ENCODE results near the gene P2RX5.

DNA sequence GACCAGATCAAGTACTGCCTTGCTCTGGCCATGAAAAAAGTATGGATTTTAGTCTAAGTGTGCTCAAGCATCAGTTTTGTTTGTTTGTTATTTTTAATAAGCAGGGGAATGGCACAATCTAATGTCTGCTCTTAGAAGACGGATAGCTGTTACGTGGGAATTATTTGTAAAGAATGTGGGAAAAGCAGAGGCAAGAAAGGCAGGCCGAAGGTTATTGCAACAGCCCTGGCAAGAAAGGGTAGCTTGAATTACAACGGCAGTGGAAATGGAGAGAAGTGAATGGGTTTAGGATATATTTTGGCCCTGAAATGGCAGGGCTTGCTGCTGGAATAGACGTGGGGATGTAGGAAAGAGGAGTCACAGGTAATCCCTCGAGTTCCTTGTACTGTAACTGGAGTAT is 26.8 kb upstream of the P2RX5 start:
- TF ChIP-seq, protein P1, sequence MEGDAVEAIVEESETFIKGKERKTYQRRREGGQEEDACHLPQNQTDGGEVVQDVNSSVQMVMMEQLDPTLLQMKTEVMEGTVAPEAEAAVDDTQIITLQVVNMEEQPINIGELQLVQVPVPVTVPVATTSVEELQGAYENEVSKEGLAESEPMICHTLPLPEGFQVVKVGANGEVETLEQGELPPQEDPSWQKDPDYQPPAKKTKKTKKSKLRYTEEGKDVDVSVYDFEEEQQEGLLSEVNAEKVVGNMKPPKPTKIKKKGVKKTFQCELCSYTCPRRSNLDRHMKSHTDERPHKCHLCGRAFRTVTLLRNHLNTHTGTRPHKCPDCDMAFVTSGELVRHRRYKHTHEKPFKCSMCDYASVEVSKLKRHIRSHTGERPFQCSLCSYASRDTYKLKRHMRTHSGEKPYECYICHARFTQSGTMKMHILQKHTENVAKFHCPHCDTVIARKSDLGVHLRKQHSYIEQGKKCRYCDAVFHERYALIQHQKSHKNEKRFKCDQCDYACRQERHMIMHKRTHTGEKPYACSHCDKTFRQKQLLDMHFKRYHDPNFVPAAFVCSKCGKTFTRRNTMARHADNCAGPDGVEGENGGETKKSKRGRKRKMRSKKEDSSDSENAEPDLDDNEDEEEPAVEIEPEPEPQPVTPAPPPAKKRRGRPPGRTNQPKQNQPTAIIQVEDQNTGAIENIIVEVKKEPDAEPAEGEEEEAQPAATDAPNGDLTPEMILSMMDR (IDR thresholded peaks at IDR 0.05), result no peak
- no peak for TF ChIP-seq POLR2A (IDR thresholded peaks at IDR 0.05)

Measured in heart left ventricle (tissue), 13 donors.